ENCODE data around the gene ATP2A3. TPM values are rescaled to one million over a fixed set of nuclear protein-coding genes. Genes with fewer than 3 reads are reported as not detected.

Gene ATP2A3
- total RNA-seq, 1 donor from 2014 or later, result under 0.01 TPM

DNA sequence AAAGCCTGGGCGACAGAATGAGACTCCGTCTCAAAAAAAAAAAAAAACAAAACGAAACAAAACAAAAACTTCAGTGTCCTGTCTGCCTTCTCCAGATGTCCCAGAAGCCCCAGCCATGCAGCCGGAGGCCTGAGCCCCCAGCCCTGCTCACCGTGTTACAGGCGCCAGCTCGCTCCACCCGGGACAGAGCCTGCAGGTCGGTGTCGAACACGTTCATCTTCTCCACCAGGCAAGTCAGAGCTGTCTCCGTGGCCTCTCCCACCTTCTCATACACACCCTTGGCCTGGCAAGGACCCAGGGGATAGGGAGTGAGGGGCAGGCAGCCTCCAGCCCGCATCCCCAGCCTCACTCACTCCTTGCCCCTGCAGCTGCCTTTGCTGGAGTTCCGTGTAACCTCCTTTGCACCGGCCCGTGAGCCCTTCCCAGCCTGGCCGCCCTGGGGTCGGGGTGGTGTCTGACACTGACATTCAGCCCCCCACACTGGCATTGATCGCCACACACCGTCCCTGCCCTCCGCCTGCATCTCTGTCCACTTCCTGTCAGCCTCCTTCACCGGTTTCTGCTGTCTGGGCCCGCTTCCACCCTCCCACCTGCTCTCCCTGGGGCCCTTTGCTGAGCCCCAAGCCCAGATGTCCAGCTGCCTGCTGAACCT is 20.9 kb downstream of the ATP2A3 start:
- peaks cover 2% of the 10 kb centered on the region for H3K27me3 ChIP-seq (ENCODE audit: control insufficient read depth, insufficient read depth, low read length)
- H3K4me3 ChIP-seq (ENCODE audit: low read depth, low read length), result no peak overlapping the region
- no peak for FAIRE-seq
- TF ChIP-seq, protein P1, sequence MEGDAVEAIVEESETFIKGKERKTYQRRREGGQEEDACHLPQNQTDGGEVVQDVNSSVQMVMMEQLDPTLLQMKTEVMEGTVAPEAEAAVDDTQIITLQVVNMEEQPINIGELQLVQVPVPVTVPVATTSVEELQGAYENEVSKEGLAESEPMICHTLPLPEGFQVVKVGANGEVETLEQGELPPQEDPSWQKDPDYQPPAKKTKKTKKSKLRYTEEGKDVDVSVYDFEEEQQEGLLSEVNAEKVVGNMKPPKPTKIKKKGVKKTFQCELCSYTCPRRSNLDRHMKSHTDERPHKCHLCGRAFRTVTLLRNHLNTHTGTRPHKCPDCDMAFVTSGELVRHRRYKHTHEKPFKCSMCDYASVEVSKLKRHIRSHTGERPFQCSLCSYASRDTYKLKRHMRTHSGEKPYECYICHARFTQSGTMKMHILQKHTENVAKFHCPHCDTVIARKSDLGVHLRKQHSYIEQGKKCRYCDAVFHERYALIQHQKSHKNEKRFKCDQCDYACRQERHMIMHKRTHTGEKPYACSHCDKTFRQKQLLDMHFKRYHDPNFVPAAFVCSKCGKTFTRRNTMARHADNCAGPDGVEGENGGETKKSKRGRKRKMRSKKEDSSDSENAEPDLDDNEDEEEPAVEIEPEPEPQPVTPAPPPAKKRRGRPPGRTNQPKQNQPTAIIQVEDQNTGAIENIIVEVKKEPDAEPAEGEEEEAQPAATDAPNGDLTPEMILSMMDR (IDR thresholded peaks at IDR 0.05; ENCODE audit: insufficient read depth, low read length, severe bottlenecking), result no peak
- no peak for DNase-seq (ENCODE audit: low read depth)
- H3K36me3 ChIP-seq (ENCODE audit: control insufficient read depth, insufficient read depth, low read length), result no peaks in the 10 kb centered on the region

DNA sequence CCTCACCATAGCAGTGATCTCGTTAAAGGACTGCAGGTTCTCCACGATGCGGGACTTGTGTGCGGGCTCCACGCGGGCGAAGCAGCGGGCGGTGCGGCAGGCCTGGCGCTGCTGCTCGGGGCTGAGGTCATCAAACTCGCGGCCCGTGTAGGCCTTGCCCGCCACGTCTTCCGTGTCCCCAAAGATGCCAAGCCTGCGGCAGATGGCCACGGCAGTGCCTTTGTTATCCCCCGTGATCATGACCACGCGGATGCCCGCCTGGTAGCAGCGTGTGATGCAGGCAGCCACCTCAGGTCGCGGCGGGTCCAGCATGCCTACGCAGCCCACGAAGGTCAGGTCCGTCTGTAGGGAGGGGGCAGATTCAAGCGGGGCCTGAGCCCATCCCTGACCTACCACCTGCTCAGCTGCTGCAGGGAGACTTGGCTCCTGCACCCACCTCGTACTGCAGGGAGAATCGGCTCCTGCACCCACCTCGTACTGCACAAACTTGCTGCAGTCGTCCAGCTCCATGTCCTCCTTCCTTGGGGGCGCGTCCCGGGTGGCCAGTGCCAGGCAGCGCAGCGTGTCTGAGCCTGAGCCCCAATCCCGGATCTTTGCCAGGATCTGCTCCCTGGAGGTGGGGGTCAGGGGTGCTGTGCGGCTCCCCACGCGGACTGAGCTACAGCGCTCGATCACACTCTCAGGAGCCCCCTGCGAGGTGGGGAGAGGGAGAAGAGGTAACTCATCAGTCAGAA is 23.1 kb downstream of the ATP2A3 start:
- TF ChIP-seq, protein P1 (IDR thresholded peaks at IDR 0.05; ENCODE audit: insufficient read depth, low read length, severe bottlenecking), result no peak
- DNase-seq (ENCODE audit: low read depth), result no peak
- Histone ChIP-seq H3K36me3 (ENCODE audit: control insufficient read depth, insufficient read depth, low read length) (no peaks in the 10 kb centered on the region), H3K27me3 (ENCODE audit: control insufficient read depth, insufficient read depth, low read length) (peaks cover 2% of the 10 kb centered on the region), H3K4me3 (ENCODE audit: low read depth, low read length) (no peak overlapping the region)
- no peak for FAIRE-seq

DNA sequence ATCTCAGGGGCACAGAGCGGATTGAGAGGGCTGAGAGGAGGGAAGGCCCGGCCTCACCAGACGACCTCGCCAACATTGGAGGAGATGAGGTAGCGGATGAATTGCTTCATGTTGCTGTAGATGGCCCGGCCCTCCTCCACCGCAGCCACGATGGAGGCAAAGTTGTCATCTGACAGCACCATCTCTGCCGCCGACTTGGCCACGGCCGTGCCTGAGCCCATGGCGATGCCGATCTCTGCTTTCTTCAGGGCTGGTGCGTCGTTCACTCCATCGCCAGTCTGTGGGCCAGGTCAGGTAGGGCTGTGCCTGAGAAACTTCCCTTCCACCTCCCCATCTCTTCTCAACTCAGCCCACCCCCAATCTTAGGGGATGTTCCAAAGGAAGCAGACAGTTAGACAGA is 26.9 kb downstream of the ATP2A3 start:
- no peak for FAIRE-seq

DNA sequence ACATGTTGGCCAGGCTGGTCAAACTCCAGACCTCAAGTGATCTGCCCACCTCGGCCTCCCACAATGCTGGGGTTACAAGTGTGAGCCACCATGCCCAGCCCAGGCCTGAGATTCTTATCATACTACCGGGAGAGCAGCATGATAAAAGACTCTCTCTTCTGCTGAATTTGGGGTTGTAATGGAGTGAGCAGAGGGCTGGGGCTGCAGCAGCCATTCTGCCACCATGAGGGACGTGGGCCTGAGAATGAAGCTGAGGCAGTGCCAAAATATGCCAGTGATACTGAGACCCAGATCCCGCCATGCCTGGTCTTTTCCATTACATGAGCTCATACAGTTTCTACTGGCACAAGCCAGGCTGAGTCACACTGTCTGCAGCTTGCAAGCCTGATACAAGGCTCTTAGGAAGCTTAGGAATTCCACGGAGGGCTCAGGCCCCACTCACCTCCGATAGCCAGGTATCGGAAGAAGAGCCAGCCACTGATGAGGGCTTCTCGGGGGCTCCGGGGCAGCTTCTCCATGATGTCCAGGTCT is 28.3 kb downstream of the ATP2A3 start:
- DNase-seq (ENCODE audit: low read depth) (peak; percentile 54), FAIRE-seq (no peak)
- Histone ChIP-seq H3K27me3 (ENCODE audit: control insufficient read depth, insufficient read depth, low read length) (no peaks in the 10 kb centered on the region), H3K36me3 (ENCODE audit: control insufficient read depth, insufficient read depth, low read length) (no peaks in the 10 kb centered on the region), H3K4me3 (ENCODE audit: low read depth, low read length) (no peak overlapping the region)
- TF ChIP-seq, protein P1 (IDR thresholded peaks at IDR 0.05; ENCODE audit: insufficient read depth, low read length, severe bottlenecking), result no peak

More for the DNA sequence above, 26.9 kb downstream of the ATP2A3 start:
- H3K36me3 ChIP-seq (ENCODE audit: control insufficient read depth, insufficient read depth, low read length), result no peaks in the 10 kb centered on the region
- DNase-seq (ENCODE audit: low read depth), result no peak
- no peak overlapping the region for H3K4me3 ChIP-seq (ENCODE audit: low read depth, low read length)
- no peaks in the 10 kb centered on the region for H3K27me3 ChIP-seq (ENCODE audit: control insufficient read depth, insufficient read depth, low read length)
- TF ChIP-seq, protein P1 (IDR thresholded peaks at IDR 0.05; ENCODE audit: insufficient read depth, low read length, severe bottlenecking), result no peak

DNA sequence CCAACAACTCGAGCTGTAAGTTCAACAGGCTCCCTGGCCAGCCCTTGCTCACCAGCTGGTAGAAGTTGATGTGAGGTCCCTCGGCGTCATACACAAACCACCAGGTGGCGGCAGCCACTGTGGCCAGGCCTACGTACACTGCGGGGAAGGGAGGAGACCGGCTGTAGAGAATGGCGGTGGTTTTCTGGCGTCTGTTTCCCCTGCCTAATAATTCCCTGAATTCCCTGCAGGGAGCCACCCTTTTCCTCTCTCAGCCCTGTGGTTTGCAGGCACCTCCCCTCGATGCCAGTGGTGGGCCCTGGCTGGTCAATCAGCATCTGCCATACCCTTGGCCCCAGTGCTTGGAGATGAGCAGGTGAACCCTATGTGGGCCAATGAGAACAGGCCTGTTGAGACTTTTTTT is 29.1 kb downstream of the ATP2A3 start:
- no peak overlapping the region for H3K4me3 ChIP-seq (ENCODE audit: low read depth, low read length)
- peak; percentile 49 for DNase-seq (ENCODE audit: low read depth)
- TF ChIP-seq, protein P1 (IDR thresholded peaks at IDR 0.05; ENCODE audit: insufficient read depth, low read length, severe bottlenecking), result peak; percentile 95
- no peaks in the 10 kb centered on the region for H3K36me3 ChIP-seq (ENCODE audit: control insufficient read depth, insufficient read depth, low read length)
- H3K27me3 ChIP-seq (ENCODE audit: control insufficient read depth, insufficient read depth, low read length), result no peaks in the 10 kb centered on the region
- no peak for FAIRE-seq
